ENCODE measurements around the gene C1orf94. TPM values are rescaled to one million over a fixed set of nuclear protein-coding genes. Genes with fewer than 3 reads are reported as not detected.

The C1orf94 gene
- polyA plus RNA-seq (ENCODE audit: insufficient read depth in 1 of 5, insufficient read length in 5 of 5, low replicate concordance in 1 of 5) = not detected
- long read RNA-seq, donor 1 = 0 reads
- long read RNA-seq, donor 2 = 0 reads
- long read RNA-seq, donor 3 = 0 reads
- long read RNA-seq, donor 4 = 0 reads
- long read RNA-seq, donor 5 = 0 reads
- long read RNA-seq, donor 6 = 0 reads
- long read RNA-seq, donor 7 = 0 reads
- long read RNA-seq, donor 8 = 0 reads

GRCh38 chr1:34176830-34177603 is at the start of gene C1orf94:
Gene C1orf94 (plus strand): TSS chr1:34176907. CDS start chr1:34177790, 883 bp downstream.
- no peak for DNase-seq

DNA sequence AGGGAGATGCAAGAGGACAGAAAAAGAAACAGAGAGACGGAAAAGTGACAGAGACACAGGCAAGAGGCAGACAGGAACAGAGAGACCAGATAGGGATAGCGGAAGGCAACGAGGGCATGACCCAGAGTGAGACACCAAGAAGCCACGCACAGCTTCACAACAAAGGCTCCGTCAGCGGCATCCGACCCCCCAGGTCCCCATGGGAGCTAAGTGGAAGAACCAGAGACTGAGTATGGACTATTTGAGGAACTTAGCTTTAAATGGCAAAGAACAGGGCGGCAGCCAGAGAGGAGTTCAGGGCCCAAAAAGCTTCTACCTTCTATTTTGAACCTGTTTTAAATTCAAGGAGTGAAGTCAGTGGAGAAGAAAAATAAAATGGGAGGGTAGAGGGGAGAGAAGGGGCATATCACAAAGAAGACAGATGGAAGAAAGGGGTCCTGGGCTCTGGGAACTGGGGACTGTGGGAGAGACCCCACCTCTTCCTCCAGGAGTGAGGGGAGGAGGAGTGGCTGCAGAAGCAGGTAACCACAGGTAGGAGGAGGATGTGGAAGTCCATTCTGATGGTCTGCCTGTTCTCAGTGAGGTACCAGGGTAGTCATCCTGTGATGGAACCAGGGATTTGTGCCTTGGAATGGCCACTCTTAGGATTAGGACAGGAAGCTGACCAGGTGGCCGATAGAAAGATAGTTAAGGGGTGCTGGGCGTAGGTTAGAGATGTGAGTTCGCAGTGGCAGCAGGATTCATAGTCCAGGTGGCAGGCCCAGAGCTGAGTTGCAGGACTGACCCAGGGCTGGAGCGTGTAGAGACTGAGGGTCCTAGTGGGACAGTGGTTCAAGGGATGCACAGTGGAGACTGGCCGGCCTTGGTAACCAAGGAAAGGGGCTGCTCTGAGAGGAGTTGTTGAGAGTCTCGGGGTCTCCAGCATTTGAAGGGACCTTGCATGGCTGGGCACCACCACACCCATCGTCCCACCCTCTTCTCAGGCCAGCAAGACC is 49.4 kb upstream of the C1orf94 start:
- no peak for DNase-seq

DNA sequence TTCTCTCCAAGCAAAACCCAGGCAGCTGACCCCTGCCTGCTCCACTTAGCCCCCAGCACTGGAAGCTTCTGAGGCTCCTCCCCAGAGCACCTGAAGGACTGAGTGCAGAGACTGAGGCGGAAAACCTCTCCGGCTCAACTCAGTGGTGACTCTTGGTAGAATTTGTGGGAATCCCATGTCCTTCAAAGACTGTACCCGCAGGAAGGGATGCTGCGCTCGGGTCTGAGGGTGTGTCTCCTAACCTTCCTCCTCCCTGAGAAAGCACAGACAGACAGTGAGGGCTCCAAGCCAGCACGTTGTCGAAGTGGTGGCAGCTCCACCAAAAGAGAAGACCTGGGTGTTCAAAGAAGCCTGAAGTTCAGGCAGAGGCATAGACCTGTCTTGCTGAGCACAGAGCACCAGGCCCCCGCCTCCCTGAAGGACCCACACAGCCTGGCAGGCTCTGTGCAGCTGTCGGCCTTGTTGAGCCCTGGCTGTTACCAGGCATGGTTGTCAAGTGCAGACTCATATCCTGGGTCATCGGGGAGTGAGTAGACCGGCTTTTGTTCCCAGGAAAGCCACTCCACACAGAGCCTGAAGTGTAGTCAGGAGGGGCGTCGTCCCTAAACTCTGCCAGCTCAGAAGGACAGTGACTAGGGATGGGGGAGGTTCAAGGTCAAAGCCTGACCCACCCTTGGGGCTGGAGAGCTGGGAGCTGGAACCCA is 48.4 kb upstream of the C1orf94 start:
- DNase-seq = no peak

- DNase-seq = no peak
Measured at GRCh38 chr1:34129630-34130029, 47.1 kb upstream of the C1orf94 start.

GRCh38 chr1:34130306-34130705 is 46.4 kb upstream of the C1orf94 start:
- no peak for DNase-seq

DNA sequence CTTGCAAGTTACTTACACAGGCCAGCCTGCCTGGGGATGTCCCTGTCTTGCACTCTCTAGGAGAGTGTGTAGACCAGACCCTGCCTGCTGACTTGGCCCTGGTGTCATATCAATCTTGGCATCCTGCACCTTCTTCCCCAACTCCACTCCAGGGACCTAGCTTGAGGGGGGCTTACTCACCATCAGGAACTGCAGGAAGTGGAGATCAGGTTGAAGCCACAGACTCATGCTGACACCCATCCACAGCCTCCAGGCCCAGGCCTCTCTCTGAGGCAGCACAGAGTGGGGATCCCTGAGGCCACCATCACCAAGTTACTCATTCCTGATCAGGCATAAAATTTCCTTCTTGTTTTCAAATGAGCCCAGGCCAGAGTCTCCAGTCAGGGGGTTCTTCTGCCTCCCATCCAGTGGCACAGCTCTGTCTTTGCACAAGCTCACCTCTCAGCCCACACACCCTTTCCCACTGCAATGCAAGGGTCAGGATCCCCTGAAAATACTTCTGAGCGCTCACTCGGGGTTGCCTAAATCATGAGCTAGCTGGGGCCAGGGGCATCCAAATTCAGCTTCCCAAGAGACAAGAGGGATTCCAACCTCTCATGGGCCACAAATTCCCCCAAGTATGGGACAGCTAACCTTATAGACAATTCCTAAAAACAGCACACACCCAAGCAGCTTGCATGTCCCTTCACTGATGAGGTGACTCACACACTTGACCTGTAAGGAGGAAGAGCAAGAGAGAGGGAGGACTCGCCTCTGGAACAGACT is 45.1 kb upstream of the C1orf94 start:
- no peak for DNase-seq

GRCh38 chr1:34132161-34132420 is 44.6 kb upstream of the C1orf94 start:
- no peak for DNase-seq

- no peak for DNase-seq
Measured at GRCh38 chr1:34137411-34137810, 39.3 kb upstream of the C1orf94 start.

GRCh38 chr1:34140011-34140676 is 36.6 kb upstream of the C1orf94 start:
- no peak for DNase-seq

GRCh38 chr1:34143975-34144374 is 32.7 kb upstream of the C1orf94 start:
- no peak for DNase-seq

GRCh38 chr1:34144766-34145165 is 31.9 kb upstream of the C1orf94 start:
- DNase-seq = no peak

DNA sequence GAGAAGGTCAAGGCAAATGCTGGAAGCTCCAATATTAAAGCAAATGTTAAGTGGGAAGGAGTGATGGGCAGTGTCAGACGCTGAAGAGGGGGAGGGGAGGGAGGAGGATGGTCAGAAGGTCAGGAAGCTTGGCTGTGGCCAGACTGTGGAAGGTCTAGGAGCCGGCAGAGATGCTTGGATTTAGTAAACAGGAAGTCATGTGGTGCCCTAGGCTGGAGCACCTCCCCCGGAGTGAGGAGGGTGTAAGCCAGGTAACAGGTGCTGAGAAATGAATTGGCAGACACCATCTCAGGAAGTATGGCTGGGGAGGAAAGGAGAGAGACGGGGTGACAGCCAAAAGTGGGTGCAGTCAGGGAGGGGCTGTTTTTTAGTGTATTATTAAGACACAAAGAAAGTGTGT is 29.4 kb upstream of the C1orf94 start:
- DNase-seq = no peak

- DNase-seq = no peak
Measured at GRCh38 chr1:34149501-34149900, 27.2 kb upstream of the C1orf94 start.

- no peak for DNase-seq
Measured at GRCh38 chr1:34153246-34153645, 23.5 kb upstream of the C1orf94 start.

- DNase-seq = no peak
Measured at GRCh38 chr1:34155860-34156259, 20.8 kb upstream of the C1orf94 start.

DNA sequence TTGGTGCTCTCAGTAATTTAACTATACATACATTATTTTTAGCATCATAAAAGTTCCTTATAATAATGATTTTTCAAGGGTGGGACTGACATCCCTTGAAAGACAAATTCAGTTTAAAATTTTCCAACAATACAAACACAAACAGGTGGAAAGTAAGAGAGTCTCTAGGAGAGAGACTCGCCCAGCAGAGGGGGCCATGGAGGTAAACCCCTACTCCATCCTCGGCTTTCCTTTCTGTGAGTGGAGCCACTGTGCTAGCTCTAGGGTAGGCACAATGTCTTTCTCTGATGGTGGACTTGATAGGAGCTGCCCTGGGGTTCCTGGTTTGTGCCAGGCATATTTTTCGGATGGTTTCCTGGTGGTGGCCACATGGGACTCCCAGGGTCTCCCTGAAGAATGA is 20.0 kb upstream of the C1orf94 start:
- DNase-seq = no peak

DNA sequence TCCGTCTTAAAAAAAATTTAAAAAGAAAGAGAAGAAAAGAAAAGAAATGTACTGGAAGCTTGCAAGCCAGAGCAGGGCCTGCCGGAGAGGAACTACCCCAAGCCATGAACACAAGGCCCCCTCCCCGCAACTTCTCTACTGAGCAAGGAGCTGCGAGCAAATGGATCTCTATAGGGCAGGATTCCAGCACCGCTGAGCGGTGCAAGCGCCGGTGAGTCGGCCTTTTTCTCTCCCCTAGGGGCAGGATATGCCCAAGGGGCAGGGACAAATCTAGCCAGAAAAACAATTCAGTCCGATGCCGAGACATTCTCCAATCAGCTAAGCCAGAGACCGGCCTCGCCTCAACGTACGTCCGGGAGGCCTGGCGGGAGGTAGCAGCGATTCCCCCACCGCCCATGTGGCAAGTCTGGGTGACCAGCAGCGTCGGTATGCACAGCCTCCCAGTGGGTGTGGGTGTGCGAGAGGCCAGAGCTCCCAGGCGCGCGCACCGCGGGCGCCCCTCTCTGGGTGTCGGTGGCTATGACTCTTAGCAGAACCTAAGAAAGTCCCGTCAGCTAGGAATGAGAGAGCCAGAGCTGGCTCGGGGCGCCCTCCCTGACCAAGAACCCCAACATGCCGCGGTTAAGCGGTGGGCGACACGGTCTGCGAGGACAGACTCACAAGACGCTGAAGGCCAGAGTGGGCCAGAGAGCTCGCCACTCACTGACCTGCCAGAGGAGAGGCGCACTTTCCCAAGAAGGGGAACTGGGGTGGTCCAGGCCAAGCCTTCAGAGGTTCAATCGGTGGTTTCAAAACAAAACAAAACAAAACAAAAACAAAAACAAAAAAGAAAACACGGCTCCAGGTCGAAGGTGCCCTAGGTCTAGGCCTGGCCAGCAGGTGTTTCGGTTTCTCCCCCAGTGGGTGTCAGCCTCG is 13.6 kb upstream of the C1orf94 start:
- DNase-seq = peak in 1 of 2 donors; percentile 17

GRCh38 chr1:34163792-34164731 is 12.6 kb upstream of the C1orf94 start:
- DNase-seq = no peak
